ENCODE measurements around the gene PTGIS.

The PTGIS gene

GRCh38 chr20:49532285-49532946 lies 35.5 kb downstream of the PTGIS start:
- in situ Hi-C loops (cut with HindIII; ENCODE audit: low sequenced_read_pairs): no loop called here

- in situ Hi-C loops (cut with HindIII; ENCODE audit: low sequenced_read_pairs): no loop called here
Measured at GRCh38 chr20:49529470-49529869, 38.5 kb downstream of the PTGIS start.

- in situ Hi-C loops (cut with HindIII; ENCODE audit: low sequenced_read_pairs): no loop called here
Measured at GRCh38 chr20:49526568-49526967, 41.4 kb downstream of the PTGIS start.

- in situ Hi-C loops (cut with HindIII; ENCODE audit: low sequenced_read_pairs): no loop called here
Measured at GRCh38 chr20:49526056-49526455, 41.9 kb downstream of the PTGIS start.

GRCh38 chr20:49523767-49524360 lies 44.1 kb downstream of the PTGIS start:
- in situ Hi-C loops (cut with HindIII; ENCODE audit: low sequenced_read_pairs): no loop called here

- in situ Hi-C loops (cut with HindIII; ENCODE audit: low sequenced_read_pairs): no loop called here
Measured at GRCh38 chr20:49521356-49521755, 46.6 kb downstream of the PTGIS start.

- in situ Hi-C loops (cut with HindIII; ENCODE audit: low sequenced_read_pairs): no loop called here
Measured at GRCh38 chr20:49519777-49520359, 48.1 kb downstream of the PTGIS start.

GRCh38 chr20:49519212-49519712 lies 48.7 kb downstream of the PTGIS start:
- in situ Hi-C loops (cut with HindIII; ENCODE audit: low sequenced_read_pairs): no loop called here

- in situ Hi-C loops (cut with HindIII; ENCODE audit: low sequenced_read_pairs): no loop called here
Measured at GRCh38 chr20:49518576-49518975, 49.4 kb downstream of the PTGIS start.

- in situ Hi-C loops (cut with HindIII; ENCODE audit: low sequenced_read_pairs): no loop called here
Measured at GRCh38 chr20:49517805-49518100, 50.2 kb downstream of the PTGIS start.

GRCh38 chr20:49516916-49517804 lies 50.8 kb downstream of the PTGIS start:
- in situ Hi-C loops (cut with HindIII; ENCODE audit: low sequenced_read_pairs): no loop called here

GRCh38 chr20:49515586-49515985 lies 52.4 kb downstream of the PTGIS start:
- in situ Hi-C loops (cut with HindIII; ENCODE audit: low sequenced_read_pairs): no loop called here

- in situ Hi-C loops (cut with HindIII; ENCODE audit: low sequenced_read_pairs): no loop called here
Measured at GRCh38 chr20:49513517-49513916, 54.4 kb downstream of the PTGIS start.

GRCh38 chr20:49513009-49513408 lies 54.9 kb downstream of the PTGIS start:
- in situ Hi-C loops (cut with HindIII; ENCODE audit: low sequenced_read_pairs): no loop called here

GRCh38 chr20:49511788-49512525 lies 56.0 kb downstream of the PTGIS start:
- in situ Hi-C loops (cut with HindIII; ENCODE audit: low sequenced_read_pairs): no loop called here

- in situ Hi-C loops (cut with HindIII; ENCODE audit: low sequenced_read_pairs): no loop called here
Measured at GRCh38 chr20:49510562-49511122, 57.3 kb downstream of the PTGIS start.

GRCh38 chr20:49508435-49509199 lies 59.3 kb downstream of the PTGIS start:
- in situ Hi-C loops (cut with HindIII; ENCODE audit: low sequenced_read_pairs): no loop called here

GRCh38 chr20:49507741-49508434 lies 60.0 kb downstream of the PTGIS start:
- in situ Hi-C loops (cut with HindIII; ENCODE audit: low sequenced_read_pairs): no loop called here

- in situ Hi-C loops (cut with HindIII; ENCODE audit: low sequenced_read_pairs): no loop called here
Measured at GRCh38 chr20:49505518-49505917, 62.4 kb downstream of the PTGIS start.
